Bronchial epithelial cell (primary cell): ENCODE data around the gene LNPK. TPM values are rescaled to one million over a fixed set of nuclear protein-coding genes. Genes with fewer than 3 reads are reported as not detected.
A peak's percentile ranks its signal among the peaks of the same experiment; 100 is the strongest.

Experiments used
- DNase-seq: peaks from one replicate; pipeline ENCODE4 v3.0.0-alpha.2; 2010; ENCODE audit warnings: low read depth
- FAIRE-seq: peaks from 2 replicates; lab custom pipeline; 2011; peaks lifted over from hg19 to GRCh38; lab: Jason Lieb, UNC
- H3K27me3 ChIP-seq: 2 replicates; pipeline ENCODE4 v1.5.1; 2011; ENCODE audit warnings: low read length; ENCODE audit not compliant: control insufficient read depth, insufficient read depth
- H3K36me3 ChIP-seq: 2 replicates; pipeline ENCODE4 v1.5.1; 2011; ENCODE audit warnings: low read length; ENCODE audit not compliant: control insufficient read depth, insufficient read depth
- H3K4me3 ChIP-seq: 2 replicates; pipeline ENCODE4 v1.5.1; 2011; ENCODE audit warnings: mild to moderate bottlenecking, low read depth, low read length, control low read depth
- total RNA-seq: library from RNA; depleted of rRNA; stranded (reverse); fragments of >200 nt; gene quantifications from 2 replicates; pipeline ENCODE4 v1.2.1, GENCODE V29; 2014
- TF ChIP-seq, protein P1 (sequence below): IDR thresholded peaks from 2 replicates; pipeline ENCODE4 v1.5.1; 2011; ENCODE audit warnings: mild to moderate bottlenecking, moderate library complexity, low read length, control low read depth, inconsistent platforms; ENCODE audit not compliant: insufficient read depth, severe bottlenecking

LNPK gene
- total RNA-seq, 1 donor from 2014 or later = 20.0 TPM

GRCh38 chr2:176004934-176005333 is 2.9 kb upstream of the LNPK start:
- H3K36me3 ChIP-seq = no peaks in the 10 kb centered on the region
- FAIRE-seq (no peak), DNase-seq (no peak)
- no peaks in the 10 kb centered on the region for H3K27me3 ChIP-seq
- TF ChIP-seq, protein P1, sequence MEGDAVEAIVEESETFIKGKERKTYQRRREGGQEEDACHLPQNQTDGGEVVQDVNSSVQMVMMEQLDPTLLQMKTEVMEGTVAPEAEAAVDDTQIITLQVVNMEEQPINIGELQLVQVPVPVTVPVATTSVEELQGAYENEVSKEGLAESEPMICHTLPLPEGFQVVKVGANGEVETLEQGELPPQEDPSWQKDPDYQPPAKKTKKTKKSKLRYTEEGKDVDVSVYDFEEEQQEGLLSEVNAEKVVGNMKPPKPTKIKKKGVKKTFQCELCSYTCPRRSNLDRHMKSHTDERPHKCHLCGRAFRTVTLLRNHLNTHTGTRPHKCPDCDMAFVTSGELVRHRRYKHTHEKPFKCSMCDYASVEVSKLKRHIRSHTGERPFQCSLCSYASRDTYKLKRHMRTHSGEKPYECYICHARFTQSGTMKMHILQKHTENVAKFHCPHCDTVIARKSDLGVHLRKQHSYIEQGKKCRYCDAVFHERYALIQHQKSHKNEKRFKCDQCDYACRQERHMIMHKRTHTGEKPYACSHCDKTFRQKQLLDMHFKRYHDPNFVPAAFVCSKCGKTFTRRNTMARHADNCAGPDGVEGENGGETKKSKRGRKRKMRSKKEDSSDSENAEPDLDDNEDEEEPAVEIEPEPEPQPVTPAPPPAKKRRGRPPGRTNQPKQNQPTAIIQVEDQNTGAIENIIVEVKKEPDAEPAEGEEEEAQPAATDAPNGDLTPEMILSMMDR = no peak
- no peak overlapping the region for H3K4me3 ChIP-seq

DNA sequence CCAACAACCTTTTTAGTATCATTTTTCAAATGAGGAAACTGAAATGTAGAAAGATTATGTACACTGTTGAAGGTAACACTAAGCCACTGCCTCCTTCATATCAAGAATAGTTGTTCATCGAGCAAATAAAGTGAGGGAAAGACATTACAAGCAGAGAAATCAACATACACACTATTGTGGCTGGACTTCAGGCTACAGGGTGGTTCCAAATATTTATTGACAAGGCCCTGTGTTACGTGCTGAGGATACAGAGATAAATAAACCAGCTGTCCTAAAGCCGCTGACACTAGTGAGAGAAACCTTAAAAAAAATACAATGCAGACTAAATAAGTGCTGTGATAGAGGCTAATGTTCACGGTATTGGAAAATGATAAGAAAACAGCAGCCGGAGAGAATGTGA is 1.9 kb upstream of the LNPK start:
- DNase-seq (no peak), FAIRE-seq (no peak)
- TF ChIP-seq, protein P1 = no peak
- Histone ChIP-seq H3K27me3 (no peaks in the 10 kb centered on the region), H3K36me3 (no peaks in the 10 kb centered on the region), H3K4me3 (no peak overlapping the region)

- Histone ChIP-seq H3K4me3 (peak overlapping the region; percentile 67), H3K27me3 (no peaks in the 10 kb centered on the region), H3K36me3 (no peaks in the 10 kb centered on the region)
- no peak for FAIRE-seq
- TF ChIP-seq, protein P1 = no peak
- DNase-seq = peak; percentile 55
Observed at GRCh38 chr2:176002688-176003210, 682 bp upstream of the LNPK start.

- Histone ChIP-seq H3K4me3 (peak overlapping the region; percentile 67), H3K27me3 (no peaks in the 10 kb centered on the region), H3K36me3 (no peaks in the 10 kb centered on the region)
- no peak for FAIRE-seq
- peak; percentile 61 for DNase-seq
- TF ChIP-seq, protein P1 = no peak
Observed at GRCh38 chr2:176001281-176001915, 669 bp downstream of the LNPK start.

DNA sequence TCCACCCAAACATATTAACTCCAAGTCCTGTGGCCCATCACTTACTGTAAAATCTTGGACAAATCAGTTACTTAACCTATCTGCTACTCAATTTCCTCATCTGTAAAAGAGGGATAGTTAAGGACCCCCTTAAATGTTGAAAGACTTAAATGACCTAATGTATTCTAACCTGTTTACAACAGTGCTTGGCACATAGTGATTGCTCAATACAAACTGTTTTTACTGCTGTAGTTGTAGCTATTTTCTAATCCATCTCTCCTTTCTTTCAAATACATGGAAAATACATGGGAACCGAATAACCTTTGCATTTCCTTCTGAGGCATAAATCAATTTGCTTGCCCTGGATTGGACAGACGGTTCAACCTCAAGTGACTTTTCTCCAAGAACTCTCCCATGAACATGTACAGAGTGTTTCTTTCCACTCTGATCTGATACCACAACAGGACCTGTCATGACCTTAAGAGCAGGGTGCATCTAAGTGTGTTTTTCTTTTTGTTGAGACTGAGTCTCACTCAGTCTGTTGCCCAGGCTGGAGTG is 2.7 kb downstream of the LNPK start:
- TF ChIP-seq, protein P1 = no peak
- FAIRE-seq (no peak), DNase-seq (no peak)

More for the DNA sequence above, 2.7 kb downstream of the LNPK start:
- Histone ChIP-seq H3K4me3 (no peak overlapping the region), H3K27me3 (no peaks in the 10 kb centered on the region), H3K36me3 (no peaks in the 10 kb centered on the region)
